ENCODE measurements around the gene PIM3. TPM values are rescaled to one million over a fixed set of nuclear protein-coding genes. Genes with fewer than 3 reads are reported as not detected.

PIM3 gene
- polyA plus RNA-seq, 1 of the 3 experiments (the other 2 are of a cell fraction) = 15.3 TPM

DNA sequence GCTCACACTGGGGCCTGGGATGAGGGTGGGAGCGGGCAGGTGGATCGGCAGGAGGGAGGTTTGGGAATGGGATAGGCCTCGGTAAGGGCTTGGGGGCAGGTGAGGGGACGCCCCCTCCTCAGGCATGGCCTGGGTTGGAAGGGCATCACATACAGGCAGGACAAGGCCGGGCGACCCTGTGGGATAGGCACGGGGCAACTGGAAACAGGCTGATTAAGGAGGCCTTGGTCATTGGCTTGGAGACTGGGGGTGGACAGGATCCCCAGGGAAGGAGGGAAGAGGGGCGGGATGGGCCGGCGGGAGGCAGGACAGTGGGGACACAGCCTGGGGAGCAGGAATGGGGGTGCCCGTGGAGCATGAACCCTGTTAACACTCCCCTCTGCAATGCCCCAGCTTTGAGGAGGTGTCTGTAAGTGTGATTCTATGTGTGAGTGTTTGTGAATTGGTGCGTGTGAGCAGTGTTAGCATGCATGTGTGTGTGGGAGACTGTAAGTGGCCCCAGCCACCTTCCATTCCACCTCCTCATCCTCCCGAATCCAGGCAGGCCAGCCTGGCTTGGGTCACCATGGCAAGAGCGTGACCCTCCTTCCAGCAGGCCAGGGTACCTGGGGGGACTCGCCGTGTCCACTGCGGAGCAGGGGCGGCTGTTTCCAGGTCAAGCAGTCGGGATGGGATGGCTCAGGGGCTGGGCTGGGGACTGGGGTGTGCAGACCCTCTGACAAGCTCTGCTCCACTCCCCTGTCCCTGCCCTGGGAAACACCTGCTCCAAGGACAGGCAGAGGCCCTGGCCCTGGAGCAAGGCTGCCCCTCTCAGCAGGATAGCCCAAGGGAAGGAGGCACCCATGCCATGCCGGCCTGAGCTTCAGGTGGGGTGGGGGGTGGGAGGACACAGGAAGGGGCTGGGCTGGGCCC is 3.4 kb upstream of the PIM3 start:
- no peak overlapping the region for H3K4me2 ChIP-seq
- H3K4me3 ChIP-seq (ENCODE audit: low read depth in 2 of 2, low read length in 1 of 2) = no peak overlapping the region
- H3K27ac ChIP-seq (ENCODE audit: low read depth in 2 of 2, low read length in 1 of 2) = no peak overlapping the region
- H3K4me1 ChIP-seq (ENCODE audit: control insufficient read depth in 1 of 2, insufficient read depth in 2 of 2, low read depth in 1 of 2, low read length in 1 of 2) = peaks cover 13 to 53% of the 10 kb centered on the region in 2 experiments; a peak in 3 of 4 replicates
- no peaks in the 10 kb centered on the region for H3K9me3 ChIP-seq
- H3K36me3 ChIP-seq (replicated peaks in 1 of 2; ENCODE audit: control insufficient read depth in 1 of 2, insufficient read depth in 2 of 2, low read length in 1 of 2) = no peaks in the 10 kb centered on the region
- peaks cover 10% of the 10 kb centered on the region; the same call in 1 of the 2 replicates for H3K79me2 ChIP-seq (ENCODE audit: insufficient read depth)
- TF ChIP-seq, protein P1, sequence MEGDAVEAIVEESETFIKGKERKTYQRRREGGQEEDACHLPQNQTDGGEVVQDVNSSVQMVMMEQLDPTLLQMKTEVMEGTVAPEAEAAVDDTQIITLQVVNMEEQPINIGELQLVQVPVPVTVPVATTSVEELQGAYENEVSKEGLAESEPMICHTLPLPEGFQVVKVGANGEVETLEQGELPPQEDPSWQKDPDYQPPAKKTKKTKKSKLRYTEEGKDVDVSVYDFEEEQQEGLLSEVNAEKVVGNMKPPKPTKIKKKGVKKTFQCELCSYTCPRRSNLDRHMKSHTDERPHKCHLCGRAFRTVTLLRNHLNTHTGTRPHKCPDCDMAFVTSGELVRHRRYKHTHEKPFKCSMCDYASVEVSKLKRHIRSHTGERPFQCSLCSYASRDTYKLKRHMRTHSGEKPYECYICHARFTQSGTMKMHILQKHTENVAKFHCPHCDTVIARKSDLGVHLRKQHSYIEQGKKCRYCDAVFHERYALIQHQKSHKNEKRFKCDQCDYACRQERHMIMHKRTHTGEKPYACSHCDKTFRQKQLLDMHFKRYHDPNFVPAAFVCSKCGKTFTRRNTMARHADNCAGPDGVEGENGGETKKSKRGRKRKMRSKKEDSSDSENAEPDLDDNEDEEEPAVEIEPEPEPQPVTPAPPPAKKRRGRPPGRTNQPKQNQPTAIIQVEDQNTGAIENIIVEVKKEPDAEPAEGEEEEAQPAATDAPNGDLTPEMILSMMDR (IDR thresholded peaks at IDR 0.05) = no peak
- no peak for TF ChIP-seq ELF1 (IDR thresholded peaks at IDR 0.05)
- no peak for TF ChIP-seq NFIC (IDR thresholded peaks at IDR 0.05; ENCODE audit: borderline replicate concordance)
- TF ChIP-seq SMC3 (IDR thresholded peaks at IDR 0.05; ENCODE audit: low read depth, low read length) = no peak
- no peak for TF ChIP-seq RCOR1 (IDR thresholded peaks at IDR 0.05; ENCODE audit: low read length)
- TF ChIP-seq RFX5 (IDR thresholded peaks at IDR 0.05; ENCODE audit: low read length) = no peak
- no peak for TF ChIP-seq MXI1 (IDR thresholded peaks at IDR 0.05; ENCODE audit: low read depth, low read length)
- TF ChIP-seq JUND (IDR thresholded peaks at IDR 0.05) = no peak
- DNase-seq = no peak
- H3K27me3 ChIP-seq (ENCODE audit: insufficient read depth) = no peaks in the 10 kb centered on the region
- H2AFZ ChIP-seq (ENCODE audit: low read depth) = no peak overlapping the region
- WGBS (ENCODE audit: low lambda C conversion rate) = 85% methylated on average over 14 of the region's 20 CpGs
- POLR2A ChIA-PET = no interaction called here
- CTCF ChIA-PET = no interaction called here
- no peaks in the 10 kb centered on the region for H3K9me2 ChIP-seq
- H3F3A ChIP-seq (replicated peaks; ENCODE audit: insufficient read depth) = no peaks in the 10 kb centered on the region
- peaks cover 7% of the 10 kb centered on the region for H4K20me1 ChIP-seq (ENCODE audit: insufficient read depth)
- H3K9ac ChIP-seq = no peak overlapping the region

DNA sequence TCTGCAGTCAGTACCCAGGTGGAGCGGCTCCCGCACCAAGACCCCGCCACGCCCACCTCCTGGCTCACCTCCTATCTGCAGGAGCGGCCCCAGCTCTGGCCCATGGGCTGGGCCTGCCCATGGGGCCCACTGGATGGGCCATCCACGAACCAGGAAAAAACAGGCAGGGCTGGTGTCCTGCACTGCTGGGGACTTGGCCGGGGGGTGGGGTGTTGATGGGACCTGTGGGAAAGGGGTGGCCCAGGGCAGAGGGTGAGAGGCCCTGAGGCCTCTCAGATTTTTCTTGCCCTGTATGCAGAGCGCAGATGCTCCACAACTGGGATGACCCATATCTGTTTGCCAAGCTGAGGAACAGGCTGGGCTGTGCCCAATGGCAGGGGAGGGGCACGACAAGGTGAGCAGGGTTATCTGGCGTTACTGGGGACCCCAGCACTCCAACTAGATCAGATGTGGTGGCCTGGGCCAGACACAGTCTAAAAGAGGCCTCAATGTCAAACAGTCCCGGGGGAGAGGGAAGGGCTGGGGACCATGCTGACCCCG is 2.7 kb upstream of the PIM3 start:
- no peaks in the 10 kb centered on the region for H3F3A ChIP-seq (replicated peaks; ENCODE audit: insufficient read depth)
- H3K9me3 ChIP-seq = no peaks in the 10 kb centered on the region
- no peak overlapping the region for H3K4me2 ChIP-seq
- peaks cover 0 to 3% of the 10 kb centered on the region in 2 experiments for H3K36me3 ChIP-seq (replicated peaks in 1 of 2; ENCODE audit: control insufficient read depth in 1 of 2, insufficient read depth in 2 of 2, low read length in 1 of 2)
- H3K4me3 ChIP-seq (ENCODE audit: low read depth in 2 of 2, low read length in 1 of 2) = no peak overlapping the region
- H3K79me2 ChIP-seq (ENCODE audit: insufficient read depth) = peaks cover 17% of the 10 kb centered on the region
- no peak overlapping the region for H3K9ac ChIP-seq
- no peak overlapping the region for H2AFZ ChIP-seq (ENCODE audit: low read depth)
- no peak overlapping the region for H3K27ac ChIP-seq (ENCODE audit: low read depth in 2 of 2, low read length in 1 of 2)
- H3K9me2 ChIP-seq = no peaks in the 10 kb centered on the region
- no peaks in the 10 kb centered on the region for H3K27me3 ChIP-seq (ENCODE audit: insufficient read depth)
- H3K4me1 ChIP-seq (ENCODE audit: control insufficient read depth in 1 of 2, insufficient read depth in 2 of 2, low read depth in 1 of 2, low read length in 1 of 2) = peaks cover 11 to 58% of the 10 kb centered on the region in 2 experiments; a peak in 2 of 4 replicates
- DNase-seq = no peak
- TF ChIP-seq YY1 (IDR thresholded peaks at IDR 0.05; ENCODE audit: low read depth) = no peak
- no peak for TF ChIP-seq FOXJ3 (CRISPR knock-in tag; IDR thresholded peaks at IDR 0.05)
- no peak for TF ChIP-seq TCF12 (IDR thresholded peaks at IDR 0.05)
- no peak for TF ChIP-seq GATA2 (CRISPR knock-in tag; IDR thresholded peaks at IDR 0.05)
- TF ChIP-seq, protein P2, sequence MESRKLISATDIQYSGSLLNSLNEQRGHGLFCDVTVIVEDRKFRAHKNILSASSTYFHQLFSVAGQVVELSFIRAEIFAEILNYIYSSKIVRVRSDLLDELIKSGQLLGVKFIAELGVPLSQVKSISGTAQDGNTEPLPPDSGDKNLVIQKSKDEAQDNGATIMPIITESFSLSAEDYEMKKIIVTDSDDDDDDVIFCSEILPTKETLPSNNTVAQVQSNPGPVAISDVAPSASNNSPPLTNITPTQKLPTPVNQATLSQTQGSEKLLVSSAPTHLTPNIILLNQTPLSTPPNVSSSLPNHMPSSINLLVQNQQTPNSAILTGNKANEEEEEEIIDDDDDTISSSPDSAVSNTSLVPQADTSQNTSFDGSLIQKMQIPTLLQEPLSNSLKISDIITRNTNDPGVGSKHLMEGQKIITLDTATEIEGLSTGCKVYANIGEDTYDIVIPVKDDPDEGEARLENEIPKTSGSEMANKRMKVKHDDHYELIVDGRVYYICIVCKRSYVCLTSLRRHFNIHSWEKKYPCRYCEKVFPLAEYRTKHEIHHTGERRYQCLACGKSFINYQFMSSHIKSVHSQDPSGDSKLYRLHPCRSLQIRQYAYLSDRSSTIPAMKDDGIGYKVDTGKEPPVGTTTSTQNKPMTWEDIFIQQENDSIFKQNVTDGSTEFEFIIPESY (IDR thresholded peaks at IDR 0.05; ENCODE audit: borderline replicate concordance, low read depth) = no peak
- TF ChIP-seq FOSL2 (IDR thresholded peaks at IDR 0.05; ENCODE audit: borderline replicate concordance, low read depth) = no peak
- TF ChIP-seq POLR2AphosphoS5 (IDR thresholded peaks at IDR 0.05; ENCODE audit: low read depth, low read length) = no peak
- TF ChIP-seq SMC3 (IDR thresholded peaks at IDR 0.05; ENCODE audit: low read depth, low read length) = no peak
- TF ChIP-seq RXRA (IDR thresholded peaks at IDR 0.05; ENCODE audit: borderline replicate concordance, low read depth) = no peak
- TF ChIP-seq, protein P3, sequence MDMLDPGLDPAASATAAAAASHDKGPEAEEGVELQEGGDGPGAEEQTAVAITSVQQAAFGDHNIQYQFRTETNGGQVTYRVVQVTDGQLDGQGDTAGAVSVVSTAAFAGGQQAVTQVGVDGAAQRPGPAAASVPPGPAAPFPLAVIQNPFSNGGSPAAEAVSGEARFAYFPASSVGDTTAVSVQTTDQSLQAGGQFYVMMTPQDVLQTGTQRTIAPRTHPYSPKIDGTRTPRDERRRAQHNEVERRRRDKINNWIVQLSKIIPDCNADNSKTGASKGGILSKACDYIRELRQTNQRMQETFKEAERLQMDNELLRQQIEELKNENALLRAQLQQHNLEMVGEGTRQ (IDR thresholded peaks at IDR 0.05; ENCODE audit: borderline replicate concordance, low read depth, low read length) = no peak
- no peak for TF ChIP-seq ELF1 (IDR thresholded peaks at IDR 0.05)
- no peak for TF ChIP-seq RAD21 (IDR thresholded peaks at IDR 0.05; ENCODE audit: low read length)
- no peak for TF ChIP-seq EP300 (IDR thresholded peaks at IDR 0.05; ENCODE audit: borderline replicate concordance in 1 of 2, low read depth in 1 of 2, low read length in 1 of 2)
- TF ChIP-seq TEAD4 (IDR thresholded peaks at IDR 0.05; ENCODE audit: borderline replicate concordance, insufficient read depth) = no peak
- TF ChIP-seq, protein P4, sequence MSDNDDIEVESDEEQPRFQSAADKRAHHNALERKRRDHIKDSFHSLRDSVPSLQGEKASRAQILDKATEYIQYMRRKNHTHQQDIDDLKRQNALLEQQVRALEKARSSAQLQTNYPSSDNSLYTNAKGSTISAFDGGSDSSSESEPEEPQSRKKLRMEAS (IDR thresholded peaks at IDR 0.05; ENCODE audit: low read depth) = no peak
- TF ChIP-seq NFIC (IDR thresholded peaks at IDR 0.05; ENCODE audit: borderline replicate concordance) = no peak
- TF ChIP-seq NRF1 (IDR thresholded peaks at IDR 0.05; ENCODE audit: low read depth, low read length) = no peak
- CTCF ChIA-PET = no interaction called here
- WGBS (ENCODE audit: low lambda C conversion rate) = 70% methylated on average over 2 of the region's 12 CpGs
- peaks cover 7% of the 10 kb centered on the region for H4K20me1 ChIP-seq (ENCODE audit: insufficient read depth)
- POLR2A ChIA-PET = no interaction called here
